SK-N-SH (cell line): ENCODE measurements around the gene SMIM44. TPM values are rescaled to one million over a fixed set of nuclear protein-coding genes. Genes with fewer than 3 reads are reported as not detected.
A peak's percentile ranks its signal among the peaks of the same experiment; 100 is the strongest.

Experiments used
- CTCF ChIA-PET: fragments of 300-600, 350-600 bp; formaldehyde crosslinking; extraction: SDS; loops from one replicate; lab custom pipeline; 2021; lab: Yijun Ruan, JAX
- POLR2A ChIA-PET: fragments of 350-600 bp; sonication (Branson Sonifier 250); formaldehyde crosslinking; extraction: SDS; loops from one replicate; lab custom pipeline; 2020; ENCODE audit warnings: antibody characterized with exemption, inconsistent platforms; lab: Yijun Ruan, JAX
- DNase-seq: peaks from one replicate; pipeline ENCODE4 v3.0.0; 2012
- H2AFZ ChIP-seq: fragments of 200-600 bp; sonication (generic); 2 replicates; pipeline ENCODE4 v1.8.1; 2016; ENCODE audit warnings: antibody characterized with exemption, mild to moderate bottlenecking, low read depth
- H3F3A ChIP-seq: fragments of 200-600 bp; sonication (generic); replicated peaks from 2 replicates; pipeline ENCODE3; 2016; ENCODE audit warnings: antibody characterized with exemption, mild to moderate bottlenecking; ENCODE audit not compliant: insufficient read depth
- H3K27ac ChIP-seq, 2 experiments: fragments of 200-500 bp in 1 of 2; fragments of 200-600 bp in 1 of 2; sonication (Bioruptor generic) in 1 of 2; sonication (generic), shearing (Covaris generic) in 1 of 2; 2 replicates each; pipeline versions ENCODE4 v1.5.1 to v1.6.1; 2014 to 2016; ENCODE audit warnings: low read depth in 2 of 2, inconsistent platforms in 1 of 2, low read length in 1 of 2, mild to moderate bottlenecking in 1 of 2, mixed read lengths in 1 of 2
- H3K27me3 ChIP-seq: fragments of 200-600 bp; sonication (generic), shearing (Covaris generic); 2 replicates; pipeline ENCODE4 v1.6.1; 2016; ENCODE audit warnings: mixed run types; ENCODE audit not compliant: insufficient read depth
- H3K36me3 ChIP-seq, 2 experiments: fragments of 200-500 bp in 1 of 2; fragments of 200-600 bp in 1 of 2; sonication (Bioruptor generic) in 1 of 2; sonication (generic) in 1 of 2; replicated peaks in 1 of 2; 2 replicates each; pipeline versions ENCODE3 to v1.5.1; 2014 to 2016; ENCODE audit warnings: low read length in 1 of 2, mild to moderate bottlenecking in 1 of 2; ENCODE audit not compliant: insufficient read depth in 2 of 2, control insufficient read depth in 1 of 2
- H3K4me1 ChIP-seq, 2 experiments: fragments of 200-500 bp in 1 of 2; fragments of 200-600 bp in 1 of 2; sonication (Bioruptor generic) in 1 of 2; sonication (generic), shearing (Covaris generic) in 1 of 2; 2 replicates each; pipeline versions ENCODE4 v1.5.1 to v1.6.1; 2014 to 2016; ENCODE audit warnings: low read depth in 1 of 2, low read length in 1 of 2, mixed run types in 1 of 2; ENCODE audit not compliant: insufficient read depth in 2 of 2, control insufficient read depth in 1 of 2
- H3K4me2 ChIP-seq: fragments of 200-600 bp; sonication (generic), shearing (Covaris generic); 2 replicates; pipeline ENCODE4 v1.6.1; 2017; ENCODE audit warnings: mixed run types
- H3K4me3 ChIP-seq, 2 experiments: fragments of 200-500 bp in 1 of 2; fragments of 200-600 bp in 1 of 2; sonication (Bioruptor generic) in 1 of 2; sonication (generic), shearing (Covaris generic) in 1 of 2; 2 replicates each; pipeline versions ENCODE4 v1.5.1 to v1.8.1; 2014 to 2016; ENCODE audit warnings: low read depth in 2 of 2, inconsistent platforms in 1 of 2, low read length in 1 of 2, mild to moderate bottlenecking in 1 of 2, mixed read lengths in 1 of 2, moderate library complexity in 1 of 2
- H3K79me2 ChIP-seq: fragments of 200-600 bp; sonication (generic); 2 replicates; pipeline ENCODE4 v1.8.1; 2017; ENCODE audit warnings: mild to moderate bottlenecking; ENCODE audit not compliant: insufficient read depth
- H3K9ac ChIP-seq: fragments of 200-600 bp; sonication (generic); 2 replicates; pipeline ENCODE4 v1.6.1; 2017; ENCODE audit warnings: mixed run types
- H3K9me2 ChIP-seq: fragments of 200-600 bp; sonication (generic); 2 replicates; pipeline ENCODE4 v1.6.1; 2017; ENCODE audit warnings: mixed run types
- H3K9me3 ChIP-seq: fragments of 200-600 bp; sonication (generic); 2 replicates; pipeline ENCODE4 v1.6.1; 2017; ENCODE audit warnings: mixed run types, mild to moderate bottlenecking, moderate library complexity
- H4K20me1 ChIP-seq: fragments of 200-600 bp; sonication (generic); 2 replicates; pipeline ENCODE4 v1.6.1; 2017; ENCODE audit warnings: mild to moderate bottlenecking, mixed run types; ENCODE audit not compliant: insufficient read depth
- CHD2 ChIP-seq: fragments of 150-350 bp; IDR thresholded peaks from 2 replicates; pipeline ENCODE4 v1.6.1; 2018; ENCODE audit warnings: low read length; ENCODE audit not compliant: partially characterized antibody
- EP300 ChIP-seq, 2 experiments: IDR thresholded peaks; 2 replicates each; pipeline versions ENCODE4 v1.4.0 to v1.6.1; 2012; ENCODE audit warnings: borderline replicate concordance in 1 of 2, low read depth in 1 of 2, low read length in 1 of 2
- FOSL2 ChIP-seq: IDR thresholded peaks from 2 replicates; pipeline ENCODE4 v1.4.0; 2012; ENCODE audit warnings: low read depth, mild to moderate bottlenecking, moderate library complexity, borderline replicate concordance
- FOXJ3 ChIP-seq: sonication (generic); formaldehyde crosslinking; IDR thresholded peaks from 2 replicates; pipeline ENCODE4 v1.5.1; 2020; ENCODE audit warnings: mild to moderate bottlenecking, missing genetic modification reagents
- GATA2 ChIP-seq: sonication (generic); formaldehyde crosslinking; IDR thresholded peaks from 2 replicates; pipeline ENCODE4 v1.5.0; 2020; ENCODE audit warnings: mild to moderate bottlenecking, missing genetic modification reagents
- JUND ChIP-seq: IDR thresholded peaks from 2 replicates; pipeline ENCODE4 v1.4.0; 2012
- MXI1 ChIP-seq: IDR thresholded peaks from 2 replicates; pipeline ENCODE4 v1.6.1; 2012; ENCODE audit warnings: mild to moderate bottlenecking, low read depth, low read length, improper control_type of control experiment
- NFIC ChIP-seq: IDR thresholded peaks from 2 replicates; pipeline ENCODE4 v1.4.0; 2012; ENCODE audit warnings: borderline replicate concordance
- RCOR1 ChIP-seq: fragments of 150-350 bp; IDR thresholded peaks from 2 replicates; pipeline ENCODE4 v1.6.1; 2017; ENCODE audit warnings: antibody characterized with exemption, low read length
- SMC3 ChIP-seq: IDR thresholded peaks from 2 replicates; pipeline ENCODE4 v1.6.1; 2012; ENCODE audit warnings: low read depth, low read length, improper control_type of control experiment
- TAF1 ChIP-seq: IDR thresholded peaks from 2 replicates; pipeline ENCODE4 v1.6.1; 2012; ENCODE audit warnings: low read depth, mild to moderate bottlenecking, low read length, moderate library complexity, borderline replicate concordance
- WGBS: methylation state at CpG from one replicate; pipeline ENCODE4 v1.1.6; 2017; ENCODE audit warnings: low lambda C conversion rate; 5-methylcytosine and 5-hydroxymethylcytosine counted together
- polyA plus RNA-seq, 3 experiments: library from polyadenylated mRNA; depleted of rRNA; stranded (reverse); fragments of >200 nt; gene quantifications; 2 replicates each; pipeline ENCODE4 v1.2.3, GENCODE V29; 2012
- TF ChIP-seq, protein P1 (sequence below): IDR thresholded peaks from 2 replicates; pipeline ENCODE4 v1.4.0; 2012; ENCODE audit warnings: low read depth, borderline replicate concordance
- TF ChIP-seq, protein P2 (sequence below): fragments of 200-600 bp; sonication (generic); IDR thresholded peaks from 2 replicates; pipeline ENCODE4 v1.6.1; 2017; ENCODE audit warnings: antibody characterized with exemption, mild to moderate bottlenecking, moderate library complexity

Gene SMIM44
- polyA plus RNA-seq, 1 of the 3 experiments (the other 2 are of a cell fraction): not detected

DNA sequence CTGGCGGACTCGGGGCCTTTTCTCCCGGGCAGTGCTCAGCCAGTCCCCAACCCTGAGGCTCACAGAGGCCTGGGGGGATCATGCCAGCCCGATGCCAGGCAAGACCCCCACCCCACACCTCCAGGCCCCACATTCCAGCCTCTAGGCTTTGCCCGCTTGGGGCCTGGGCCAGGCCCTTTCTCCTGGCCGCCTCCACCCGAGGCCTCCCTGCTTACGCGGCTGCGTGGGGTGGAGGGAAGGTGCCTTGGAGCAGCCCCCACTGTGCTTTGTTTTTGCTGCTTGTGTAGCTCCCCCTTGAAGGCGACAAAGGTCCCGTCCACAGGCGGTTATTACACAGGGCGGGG lies 41.3 kb downstream of the SMIM44 start:
- Histone ChIP-seq H3K4me2 (no peak overlapping the region), H3K9me3 (no peaks in the 10 kb centered on the region), H3K9me2 (no peaks in the 10 kb centered on the region), H3K27me3 (no peaks in the 10 kb centered on the region), H3K9ac (no peak overlapping the region), H3K4me1 (peaks cover 0 to 39% of the 10 kb centered on the region in 2 experiments; a peak in 1 of 4 replicates), H3K4me3 (no peak overlapping the region), H3K27ac (peak overlapping the region in 1 of 2 experiments; percentile 96; a peak in 2 of 4 replicates), H3K36me3 (peaks cover 9 to 32% of the 10 kb centered on the region in 2 experiments), H3K79me2 (peaks cover 39% of the 10 kb centered on the region), H2AFZ (no peak overlapping the region), H4K20me1 (peaks cover 18% of the 10 kb centered on the region), H3F3A (peaks cover 8% of the 10 kb centered on the region)
- 86% methylated on average over 7 of the region's 14 CpGs for whole genome bisulfite sequencing
- CTCF ChIA-PET: interaction anchor here (1.1 to 4.8 kb wide), 8 partner anchors 13 to 137 kb away, joined by 3 to 31 read pairs (median 4); no protein-coding TSS in a partner anchor
- no peak for TF ChIP-seq EP300 (IDR thresholded peaks at IDR 0.05; ENCODE audit: borderline replicate concordance in 1 of 2, low read depth in 1 of 2, low read length in 1 of 2)
- TF ChIP-seq FOSL2: no peak
- no peak for TF ChIP-seq NFIC
- TF ChIP-seq, protein P1, sequence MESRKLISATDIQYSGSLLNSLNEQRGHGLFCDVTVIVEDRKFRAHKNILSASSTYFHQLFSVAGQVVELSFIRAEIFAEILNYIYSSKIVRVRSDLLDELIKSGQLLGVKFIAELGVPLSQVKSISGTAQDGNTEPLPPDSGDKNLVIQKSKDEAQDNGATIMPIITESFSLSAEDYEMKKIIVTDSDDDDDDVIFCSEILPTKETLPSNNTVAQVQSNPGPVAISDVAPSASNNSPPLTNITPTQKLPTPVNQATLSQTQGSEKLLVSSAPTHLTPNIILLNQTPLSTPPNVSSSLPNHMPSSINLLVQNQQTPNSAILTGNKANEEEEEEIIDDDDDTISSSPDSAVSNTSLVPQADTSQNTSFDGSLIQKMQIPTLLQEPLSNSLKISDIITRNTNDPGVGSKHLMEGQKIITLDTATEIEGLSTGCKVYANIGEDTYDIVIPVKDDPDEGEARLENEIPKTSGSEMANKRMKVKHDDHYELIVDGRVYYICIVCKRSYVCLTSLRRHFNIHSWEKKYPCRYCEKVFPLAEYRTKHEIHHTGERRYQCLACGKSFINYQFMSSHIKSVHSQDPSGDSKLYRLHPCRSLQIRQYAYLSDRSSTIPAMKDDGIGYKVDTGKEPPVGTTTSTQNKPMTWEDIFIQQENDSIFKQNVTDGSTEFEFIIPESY: no peak
- no peak for TF ChIP-seq JUND
- TF ChIP-seq SMC3: peak; percentile 4; the same call in 1 of the 2 replicates
- no peak for TF ChIP-seq RCOR1
- TF ChIP-seq MXI1: no peak
- no peak for TF ChIP-seq CHD2
- POLR2A ChIA-PET: interaction anchor here (1.0 to 1.2 kb wide), 3 partner anchors 12 to 106 kb away, joined by 3 to 4 read pairs (median 3); no protein-coding TSS in a partner anchor
- DNase-seq: peak; percentile 88

- H3K79me2 ChIP-seq: peaks cover 44% of the 10 kb centered on the region
- no peak overlapping the region for H3K9ac ChIP-seq
These were observed 41.9 kb downstream of the SMIM44 start for GRCh38 chr19:3441089-3441985.

More at GRCh38 chr19:3441089-3441985, 41.9 kb downstream of the SMIM44 start:
- CTCF ChIA-PET: interaction anchor here (1.1 to 4.8 kb wide), 9 partner anchors 10 to 114 kb away, joined by 3 to 31 read pairs (median 5); no protein-coding TSS in a partner anchor
- TF ChIP-seq CHD2 (peak; percentile 59), RCOR1 (peak; percentile 33; the same call in 1 of the 2 replicates), FOXJ3 (0 out of 2 replicates have a peak, but pooled peaks have one; percentile 62), GATA2 (CRISPR knock-in tag) (0 out of 2 replicates have a peak, but pooled peaks have one; percentile 22), EP300 (IDR thresholded peaks at IDR 0.05; ENCODE audit: borderline replicate concordance in 1 of 2, low read depth in 1 of 2, low read length in 1 of 2) (peak in 1 of 2 experiments; percentile 81; a peak in 2 of 4 replicates), TAF1 (no peak)
- TF ChIP-seq, protein P2, sequence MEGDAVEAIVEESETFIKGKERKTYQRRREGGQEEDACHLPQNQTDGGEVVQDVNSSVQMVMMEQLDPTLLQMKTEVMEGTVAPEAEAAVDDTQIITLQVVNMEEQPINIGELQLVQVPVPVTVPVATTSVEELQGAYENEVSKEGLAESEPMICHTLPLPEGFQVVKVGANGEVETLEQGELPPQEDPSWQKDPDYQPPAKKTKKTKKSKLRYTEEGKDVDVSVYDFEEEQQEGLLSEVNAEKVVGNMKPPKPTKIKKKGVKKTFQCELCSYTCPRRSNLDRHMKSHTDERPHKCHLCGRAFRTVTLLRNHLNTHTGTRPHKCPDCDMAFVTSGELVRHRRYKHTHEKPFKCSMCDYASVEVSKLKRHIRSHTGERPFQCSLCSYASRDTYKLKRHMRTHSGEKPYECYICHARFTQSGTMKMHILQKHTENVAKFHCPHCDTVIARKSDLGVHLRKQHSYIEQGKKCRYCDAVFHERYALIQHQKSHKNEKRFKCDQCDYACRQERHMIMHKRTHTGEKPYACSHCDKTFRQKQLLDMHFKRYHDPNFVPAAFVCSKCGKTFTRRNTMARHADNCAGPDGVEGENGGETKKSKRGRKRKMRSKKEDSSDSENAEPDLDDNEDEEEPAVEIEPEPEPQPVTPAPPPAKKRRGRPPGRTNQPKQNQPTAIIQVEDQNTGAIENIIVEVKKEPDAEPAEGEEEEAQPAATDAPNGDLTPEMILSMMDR: no peak
- Histone ChIP-seq H3K4me1 (peaks cover 0 to 39% of the 10 kb centered on the region in 2 experiments; a peak in 1 of 4 replicates), H3K9me2 (no peaks in the 10 kb centered on the region), H3K9me3 (no peaks in the 10 kb centered on the region), H3F3A (peaks cover 8% of the 10 kb centered on the region), H2AFZ (no peak overlapping the region), H3K27me3 (no peaks in the 10 kb centered on the region), H3K4me3 (no peak overlapping the region), H3K36me3 (peaks cover 14 to 29% of the 10 kb centered on the region in 2 experiments), H3K27ac (peak overlapping the region in 1 of 2 experiments; percentile 96; a peak in 2 of 4 replicates), H3K4me2 (no peak overlapping the region), H4K20me1 (peaks cover 18% of the 10 kb centered on the region)
- WGBS: 82% methylated on average over 19 of the region's 25 CpGs
- no peak for DNase-seq
- POLR2A ChIA-PET: interaction anchor here (1.0 to 1.2 kb wide), 3 partner anchors 12 to 105 kb away, joined by 3 to 4 read pairs (median 3); no protein-coding TSS in a partner anchor
